Ascending aorta (tissue), 2 donors: ENCODE data around the gene SHMT2. TPM values are rescaled to one million over a fixed set of nuclear protein-coding genes. Genes with fewer than 3 reads are reported as not detected.
A peak's percentile ranks its signal among the peaks of the same experiment; 100 is the strongest.

ENCODE experiments used
- DNase-seq, 2 donors: peaks; one replicate each; pipeline ENCODE4 v3.0.0-alpha.2; 2019; ENCODE audit warnings: low spot score in 2 of 2
- H3K27ac ChIP-seq, 2 donors: fragments of 200-600 bp; sonication (generic); one replicate each; pipeline ENCODE4 v1.5.1; 2016 to 2017; ENCODE audit warnings: mild to moderate bottlenecking in 1 of 2
- H3K27me3 ChIP-seq: fragments of 200-600 bp; sonication (generic); one replicate; pipeline ENCODE4 v1.5.1; 2017
- H3K36me3 ChIP-seq, 2 donors: fragments of 200-600 bp; sonication (generic); one replicate each; pipeline ENCODE4 v1.5.1; 2016
- H3K4me1 ChIP-seq, 2 donors: fragments of 200-600 bp; sonication (generic); one replicate each; pipeline ENCODE4 v1.5.1; 2016 to 2017; ENCODE audit warnings: mild to moderate bottlenecking in 1 of 2
- H3K4me3 ChIP-seq, 2 donors: fragments of 200-600 bp; sonication (generic); one replicate each; pipeline ENCODE4 v1.5.1; 2016 to 2017; ENCODE audit warnings: mild to moderate bottlenecking in 1 of 2
- H3K9me3 ChIP-seq, 2 donors: fragments of 200-600 bp; sonication (generic); one replicate each; pipeline ENCODE4 v1.5.1; 2016
- CTCF ChIP-seq, 3 experiments: fragments of 200-600 bp in 2 of 3; fragments of 450-650 bp in 1 of 3; sonication (generic) in 2 of 3; IDR thresholded peaks; one replicate each; pipeline ENCODE4 v1.5.1; 2016 to 2019; ENCODE audit warnings: antibody characterized with exemption in 3 of 3, mild to moderate bottlenecking in 1 of 3, moderate library complexity in 1 of 3
- intact Hi-C: fragments of 100-400 bp; cut with DNase I; formaldehyde crosslinking; loops from one replicate; pipeline ENCODE4 v1.15.1; 2023
- total RNA-seq: library from RNA; depleted of rRNA; stranded (reverse); fragments of >200 nt; gene quantifications from one replicate; pipeline ENCODE4 v1.1.0, GENCODE V29; 2016

SHMT2 gene
- total RNA-seq, 1 donor from 2014 or later = 136 TPM

GRCh38 chr12:57235728-57236131 is 6.2 kb downstream of the SHMT2 start:
- intact Hi-C loops = loop anchor here (5.0 kb wide), 1 partner anchor 483 kb away; the partner anchor contains the start of gene PRIM1
- Histone ChIP-seq H3K9me3 (no peaks in the 10 kb centered on the region), H3K27ac (peak overlapping the region; percentile 65 to 74), H3K27me3 (peaks cover 11% of the 10 kb centered on the region), H3K36me3 (peaks cover 23 to 31% of the 10 kb centered on the region in 2 donors), H3K4me1 (peaks cover 19 to 31% of the 10 kb centered on the region in 2 donors), H3K4me3 (peak overlapping the region in 1 of 2 donors; percentile 52)
- no peak for TF ChIP-seq CTCF (IDR thresholded peaks at IDR 0.05)
- DNase-seq = no peak

GRCh38 chr12:57236201-57236924 is 6.9 kb downstream of the SHMT2 start:
- H3K4me1 ChIP-seq = peaks cover 22 to 32% of the 10 kb centered on the region in 2 donors
- H3K4me3 ChIP-seq = peak overlapping the region; percentile 5 to 52
- no peak for DNase-seq
- intact Hi-C loops = loop anchor here (5.0 kb wide), 1 partner anchor 484 kb away; the partner anchor contains the start of gene PRIM1
- no peak for TF ChIP-seq CTCF (IDR thresholded peaks at IDR 0.05)
- peaks cover 23 to 31% of the 10 kb centered on the region in 2 donors for H3K36me3 ChIP-seq
- H3K27ac ChIP-seq = peak overlapping the region; percentile 65 to 74
- H3K9me3 ChIP-seq = no peaks in the 10 kb centered on the region
- H3K27me3 ChIP-seq = peaks cover 16% of the 10 kb centered on the region

- intact Hi-C loops = loop anchor here (5.0 kb wide), 1 partner anchor 485 kb away; the partner anchor contains the start of gene PRIM1
- DNase-seq = no peak
- Histone ChIP-seq H3K27me3 (peaks cover 21% of the 10 kb centered on the region), H3K36me3 (peaks cover 21 to 27% of the 10 kb centered on the region in 2 donors), H3K27ac (peak overlapping the region; percentile 65 to 74), H3K9me3 (no peaks in the 10 kb centered on the region), H3K4me1 (peaks cover 22 to 37% of the 10 kb centered on the region in 2 donors), H3K4me3 (peak overlapping the region; percentile 5 to 52)
- TF ChIP-seq CTCF (IDR thresholded peaks at IDR 0.05) = no peak
These were observed 7.5 kb downstream of the SHMT2 start for GRCh38 chr12:57236925-57237595.

GRCh38 chr12:57237596-57237931 is 8.1 kb downstream of the SHMT2 start:
- no peak for DNase-seq
- no peak for TF ChIP-seq CTCF (IDR thresholded peaks at IDR 0.05)
- peak overlapping the region in 1 of 2 donors; percentile 62 for H3K4me3 ChIP-seq
- H3K4me1 ChIP-seq = peaks cover 23 to 42% of the 10 kb centered on the region in 2 donors
- no peak overlapping the region for H3K27ac ChIP-seq
- H3K36me3 ChIP-seq = peaks cover 16 to 22% of the 10 kb centered on the region in 2 donors
- H3K9me3 ChIP-seq = no peaks in the 10 kb centered on the region
- peaks cover 26% of the 10 kb centered on the region for H3K27me3 ChIP-seq
- intact Hi-C loops = loop anchor here (5.0 kb wide), 1 partner anchor 485 kb away; the partner anchor contains the start of gene PRIM1

GRCh38 chr12:57237932-57238853 is 8.7 kb downstream of the SHMT2 start:
- Histone ChIP-seq H3K36me3 (peaks cover 9 to 16% of the 10 kb centered on the region in 2 donors), H3K27ac (peak overlapping the region in 1 of 2 donors; percentile 50), H3K9me3 (no peaks in the 10 kb centered on the region), H3K4me3 (peak overlapping the region; percentile 45 to 62), H3K27me3 (peaks cover 28% of the 10 kb centered on the region), H3K4me1 (peaks cover 27 to 48% of the 10 kb centered on the region in 2 donors)
- no peak for TF ChIP-seq CTCF (IDR thresholded peaks at IDR 0.05)
- intact Hi-C loops = loop anchor here (5.0 kb wide), 1 partner anchor 486 kb away; the partner anchor contains the start of gene PRIM1
- DNase-seq = no peak
